Stimulated activated CD4-positive, alpha-beta T cell treated with anti-CD3 and anti-CD28 coated beads, TNF-alpha, amount 100 ng/mL, for 48 hours (primary cell): ENCODE measurements around the gene SIRPB1.
"Not testable (repeated sequence)": the region's sequence is repeated elsewhere in the genome, so short reads cannot be mapped to it uniquely, and the experiment has no call there.

ENCODE experiments used
- DNase-seq, 3 donors: peaks; one replicate each; pipeline ENCODE4 v3.0.0-alpha.2; 2020; ENCODE audit warnings: low read depth in 3 of 3

Gene SIRPB1

DNA sequence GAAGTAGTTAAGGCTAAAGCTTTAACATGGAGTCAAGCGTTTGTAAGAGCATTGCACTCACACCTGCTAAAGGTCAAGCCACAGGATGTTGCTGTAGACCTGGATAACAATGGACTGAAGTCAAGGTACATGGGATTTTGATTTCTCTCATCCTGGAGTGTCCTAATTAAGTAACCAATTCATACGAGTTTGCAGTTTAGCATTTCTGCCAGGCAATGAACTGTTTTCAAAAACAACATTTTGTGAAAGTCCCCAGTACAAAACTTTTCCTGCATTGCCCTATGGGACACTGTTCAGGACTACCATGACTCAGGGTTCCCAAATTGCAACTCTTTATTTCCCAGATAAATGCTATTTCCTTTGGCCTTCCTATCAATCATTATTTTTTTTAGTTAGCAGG lies 17.4 kb upstream of the SIRPB1 start:
- DNase-seq = no peak

DNA sequence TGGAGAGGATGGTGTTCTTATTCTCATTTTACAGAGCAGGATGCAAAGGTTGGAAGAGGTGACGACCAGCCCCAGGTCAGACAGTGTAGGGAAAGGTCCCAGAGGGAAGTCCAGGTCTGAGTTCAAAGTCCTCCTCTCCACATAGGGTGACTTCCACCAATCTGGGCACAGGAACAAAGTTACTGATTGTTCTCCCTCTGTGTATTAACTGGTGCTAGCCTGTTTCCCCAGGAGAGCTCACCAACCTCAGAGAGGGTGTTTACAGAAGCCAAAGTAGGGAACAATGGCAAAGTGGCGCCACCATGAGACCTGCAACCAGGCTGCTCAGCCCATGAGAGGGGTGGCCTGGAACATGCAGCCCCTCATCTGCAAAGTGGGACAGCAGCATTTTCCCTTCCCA lies 16.8 kb upstream of the SIRPB1 start:
- DNase-seq = no peak

DNA sequence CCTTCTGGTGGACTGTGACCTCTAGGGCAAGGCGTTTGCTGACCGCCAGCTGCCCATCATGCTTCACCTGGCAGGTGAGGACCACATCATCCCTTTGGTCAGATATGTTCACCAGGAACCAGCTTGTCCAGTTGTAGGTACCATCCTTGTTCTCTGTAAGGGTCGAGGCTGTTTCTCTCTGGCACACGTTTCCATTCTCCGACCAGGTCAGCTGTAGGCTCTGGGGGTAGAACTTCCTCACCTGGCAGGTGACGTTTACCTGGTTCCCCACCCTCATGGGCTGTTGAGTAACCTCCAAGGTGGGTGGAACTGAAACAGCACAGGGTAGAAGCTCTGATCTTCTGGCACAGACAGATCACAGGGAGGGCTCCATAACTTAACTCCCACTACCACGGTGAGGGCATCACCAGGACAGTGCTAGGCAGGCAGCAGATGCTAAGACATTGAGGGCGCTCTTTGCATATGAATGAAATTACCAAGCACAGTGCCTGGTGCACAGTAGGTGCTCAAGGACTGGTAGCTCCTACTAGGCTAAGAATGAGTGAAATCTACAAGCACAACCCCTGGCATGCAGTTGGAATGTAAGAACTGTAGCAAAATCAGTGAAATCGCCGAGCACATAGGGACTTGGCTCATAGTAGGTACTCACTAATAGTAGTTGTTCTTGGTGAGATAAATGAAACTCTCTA lies 15.6 kb upstream of the SIRPB1 start:
- DNase-seq = no peak

DNA sequence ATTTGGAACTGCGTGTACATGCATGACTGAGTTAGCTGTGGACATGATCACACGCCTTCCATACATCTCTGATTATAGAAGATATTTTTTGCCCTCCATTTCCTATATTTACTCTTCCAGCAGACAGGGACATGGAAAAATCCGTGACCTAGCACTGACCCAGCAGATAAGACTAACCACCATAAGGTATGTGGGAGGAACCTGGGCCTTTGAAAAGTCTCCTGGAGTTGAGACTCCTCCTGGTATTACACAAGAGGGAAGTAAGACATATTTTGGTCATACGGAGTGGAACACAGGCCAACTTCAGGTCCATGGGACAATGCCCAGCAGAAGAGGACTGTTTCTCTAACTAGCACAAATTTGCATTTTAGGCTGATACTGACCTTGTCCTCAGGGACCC lies 13.7 kb upstream of the SIRPB1 start:
- no peak for DNase-seq

DNA sequence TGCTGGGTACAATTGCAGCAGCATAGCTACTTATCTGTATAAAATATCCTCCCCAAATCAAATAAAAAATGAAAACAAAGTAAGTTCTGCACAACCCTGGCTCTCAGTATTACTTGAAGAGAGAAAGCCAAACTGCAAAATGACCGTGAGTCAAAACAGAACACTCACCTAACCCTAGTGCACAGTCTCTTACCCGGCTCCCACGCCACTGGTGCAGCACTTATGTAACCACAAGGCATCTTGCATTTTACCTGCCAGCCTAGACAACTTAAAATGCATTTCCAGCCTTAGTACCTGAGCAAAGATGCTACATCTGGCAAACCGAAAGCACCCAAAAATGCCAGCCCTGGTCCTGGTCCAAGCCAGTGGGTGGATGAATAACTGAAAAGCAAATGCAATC lies 12.4 kb upstream of the SIRPB1 start:
- no peak for DNase-seq

DNA sequence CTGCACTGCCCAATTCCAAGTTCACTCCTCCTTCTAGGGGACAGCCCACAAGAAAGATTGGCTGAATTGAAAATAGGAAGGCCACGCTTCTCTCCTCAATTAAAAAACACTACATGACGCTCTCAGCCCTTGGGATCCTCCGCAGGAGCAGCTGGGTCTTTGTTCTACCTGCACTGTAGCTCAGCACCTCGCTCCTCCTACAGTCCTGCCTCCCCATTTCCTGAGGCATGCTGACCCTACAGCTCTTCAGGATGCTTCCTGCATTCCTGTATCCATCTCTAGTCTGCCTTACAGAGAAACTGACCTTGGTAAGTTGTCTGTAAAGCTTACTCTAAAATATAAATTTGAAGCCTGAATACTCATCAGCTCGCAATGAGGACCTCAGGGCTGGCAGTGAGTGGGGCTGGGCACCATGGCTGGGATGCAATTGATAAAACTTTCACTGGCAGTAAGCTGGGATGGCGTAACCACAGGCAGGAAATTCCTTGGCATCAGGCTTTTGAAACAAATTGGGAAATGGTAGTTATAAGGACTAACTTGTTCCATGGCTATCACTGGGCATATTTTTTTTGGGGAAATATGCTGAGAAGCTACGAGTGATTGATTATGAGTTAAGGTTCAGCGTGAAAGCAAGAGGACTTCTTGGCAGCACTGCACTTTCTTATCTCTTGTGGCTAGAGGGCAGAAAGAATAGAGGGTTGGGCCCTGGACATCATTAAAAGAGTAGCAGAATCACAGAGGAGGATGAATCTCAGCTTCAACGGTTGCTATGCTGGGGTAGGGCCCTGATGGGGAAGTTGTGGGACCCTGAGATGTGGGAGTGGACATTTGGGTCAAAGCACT lies 11.7 kb upstream of the SIRPB1 start:
- no peak for DNase-seq

DNA sequence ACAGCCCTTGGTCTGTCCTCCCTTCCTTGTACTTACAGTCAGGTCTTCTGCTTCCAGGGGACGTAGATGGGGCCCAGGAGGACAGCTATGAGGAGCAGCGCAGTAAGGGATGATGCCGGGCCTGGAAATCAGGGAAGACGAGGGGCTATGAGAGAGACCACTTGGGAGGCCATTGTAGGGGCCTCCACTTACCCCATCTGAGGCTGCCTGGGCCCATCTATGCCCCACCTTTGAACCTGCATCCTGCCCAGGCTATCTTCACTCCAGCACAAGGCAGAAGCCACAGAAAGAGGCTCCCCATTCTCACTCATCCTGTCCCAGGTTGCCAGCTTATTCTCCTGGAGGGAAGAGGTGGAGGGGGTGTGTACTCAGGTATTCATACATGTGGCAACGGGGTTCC lies 10.4 kb upstream of the SIRPB1 start:
- DNase-seq = no peak

DNA sequence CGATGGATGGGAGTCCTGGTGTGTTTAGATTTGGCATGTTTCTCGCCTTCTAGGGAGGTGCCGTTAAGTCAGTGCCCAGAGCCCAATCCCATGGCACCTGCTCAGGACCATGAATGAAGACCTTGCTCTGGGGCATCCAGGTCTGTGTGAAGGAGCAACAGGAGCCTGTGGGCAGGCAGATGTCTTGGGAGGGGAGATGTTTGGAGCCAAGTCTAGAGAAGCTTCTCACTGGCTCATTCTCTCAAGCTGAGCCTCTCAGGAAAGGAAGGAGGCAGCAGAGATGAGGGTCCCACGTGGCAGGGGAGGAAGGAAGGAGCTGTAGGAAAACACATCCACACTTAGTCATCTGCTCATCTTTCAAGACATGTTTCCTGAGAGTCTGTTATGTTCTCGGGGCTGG lies 9.5 kb upstream of the SIRPB1 start:
- no peak for DNase-seq

DNA sequence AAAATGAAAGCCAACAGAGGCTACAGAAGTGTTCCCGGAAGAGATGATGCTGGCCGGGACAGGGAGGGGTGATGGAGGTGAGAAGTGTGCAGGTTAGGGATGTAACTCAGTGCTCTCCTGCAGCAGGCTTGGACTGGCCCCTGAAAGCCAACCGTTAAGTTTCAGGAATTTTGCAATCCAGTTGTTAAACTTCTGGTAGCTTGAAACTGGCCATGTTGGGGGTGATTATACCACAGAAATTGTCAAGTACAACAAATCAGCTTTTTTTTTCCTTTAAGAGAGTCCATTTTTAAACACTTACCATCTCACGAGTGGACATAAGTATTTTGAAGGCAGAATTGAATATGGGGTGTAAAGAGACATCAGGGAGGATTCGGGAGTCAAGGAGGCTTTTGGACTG lies 8.8 kb upstream of the SIRPB1 start:
- DNase-seq = no peak

DNA sequence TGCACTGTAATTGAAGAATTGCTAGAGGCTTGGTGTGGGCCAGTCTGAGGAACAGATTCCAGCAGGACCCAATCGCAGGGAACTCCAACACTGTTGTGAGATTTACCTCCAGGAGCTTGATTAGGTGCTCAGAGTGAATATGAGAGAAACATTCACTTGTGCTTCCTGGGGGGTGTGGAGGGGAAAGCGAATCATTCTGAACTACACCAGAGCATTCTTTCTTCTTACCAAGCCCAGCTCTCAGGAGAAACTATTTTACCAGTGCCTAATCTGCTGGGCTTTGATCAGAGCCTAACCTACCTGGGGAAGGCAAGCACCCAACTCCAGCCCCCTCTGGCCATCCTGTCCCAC lies 7.4 kb upstream of the SIRPB1 start:
- no peak for DNase-seq

DNA sequence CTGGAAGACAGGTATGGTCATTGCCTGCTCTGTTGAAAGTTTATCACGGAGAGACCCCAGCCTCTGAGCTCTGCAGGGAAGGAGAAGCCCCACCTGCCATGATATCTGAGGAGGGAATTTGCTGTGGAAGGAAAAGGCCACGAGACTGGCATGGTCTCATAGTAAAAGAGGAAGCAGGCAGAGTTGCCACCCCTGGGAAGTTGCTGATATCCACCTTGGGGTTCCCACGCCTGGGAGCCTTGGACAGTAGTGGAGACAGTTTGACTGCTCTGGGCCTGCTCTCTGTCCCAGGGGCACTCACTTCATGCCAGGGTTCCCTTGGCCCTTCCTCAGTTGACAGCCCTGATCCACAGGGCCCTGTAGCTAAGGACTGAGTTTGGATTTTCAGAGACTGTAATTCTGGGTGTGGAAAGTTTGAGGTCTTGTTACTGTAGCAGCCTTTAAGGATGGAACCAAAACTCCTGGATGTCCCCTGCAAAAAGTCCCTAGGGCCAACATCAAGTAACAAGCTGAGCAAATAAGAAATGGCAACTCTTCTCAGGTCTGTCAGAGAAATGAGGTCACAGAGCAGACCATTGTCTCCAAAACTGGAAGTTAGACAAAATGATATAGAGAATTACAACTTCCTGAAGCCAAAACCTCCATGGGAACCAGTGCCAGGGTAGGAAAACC lies 6.9 kb upstream of the SIRPB1 start:
- DNase-seq = no peak

DNA sequence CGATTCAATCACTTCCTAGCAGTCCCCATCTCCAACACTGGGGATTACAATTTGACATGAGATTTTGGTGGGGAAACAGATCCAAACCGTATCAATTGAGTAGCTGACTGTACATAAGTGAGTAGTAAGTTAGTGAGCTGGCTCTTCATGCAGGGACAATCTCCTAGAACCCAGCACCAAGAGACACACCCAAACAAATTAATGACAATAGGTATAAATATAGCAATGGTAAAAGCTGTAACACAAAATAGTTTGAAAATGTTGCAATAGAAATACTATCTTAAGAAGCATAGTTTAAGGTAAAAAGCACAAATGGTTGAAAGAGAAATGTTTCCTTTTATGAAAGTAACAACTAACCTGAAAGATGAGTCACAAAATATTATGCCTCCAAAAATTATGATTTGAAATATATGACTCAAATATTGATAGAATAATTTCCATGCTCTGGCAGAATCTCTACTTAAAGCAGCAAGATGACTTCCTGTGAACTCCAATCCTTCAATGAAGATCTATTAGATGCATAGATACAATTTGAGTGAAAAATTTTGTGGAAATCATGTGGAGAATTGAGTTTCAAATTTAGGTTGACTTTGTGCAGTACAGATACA lies 5.4 kb upstream of the SIRPB1 start:
- DNase-seq = no peak

DNA sequence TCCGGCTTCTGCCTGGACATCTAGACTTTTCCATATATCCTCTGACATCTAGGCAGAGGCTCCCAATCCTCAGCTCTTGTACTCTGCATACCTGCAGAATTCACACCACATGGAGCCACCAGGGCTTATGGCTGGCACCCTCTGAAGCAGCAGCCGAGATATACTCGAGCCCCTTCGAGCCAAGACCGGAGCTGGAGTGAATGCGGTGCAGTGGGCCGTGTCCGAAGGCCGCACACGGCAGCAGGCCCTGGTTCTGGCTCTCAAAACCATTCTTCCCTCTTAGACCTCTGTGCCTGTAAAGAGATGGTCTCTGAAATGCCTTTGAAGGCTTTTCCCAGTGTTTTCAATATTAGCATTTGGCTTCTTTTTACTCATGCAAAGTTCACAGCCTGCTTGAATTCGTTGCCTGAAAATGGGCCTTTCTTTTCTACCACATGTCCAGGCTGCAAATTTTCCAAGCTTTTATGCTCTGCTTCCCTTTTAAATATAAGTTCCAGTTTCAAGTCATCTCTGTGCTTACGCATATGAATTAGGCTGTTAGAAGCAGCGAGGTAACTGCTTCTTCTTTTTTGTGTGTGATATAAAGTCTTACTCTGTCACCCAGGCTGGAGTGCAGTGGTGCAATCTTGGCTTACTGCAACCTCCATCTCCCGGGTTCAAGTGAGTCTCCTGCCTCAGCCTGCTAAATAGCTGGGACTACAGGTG lies 3.8 kb upstream of the SIRPB1 start:
- DNase-seq = no peak

DNA sequence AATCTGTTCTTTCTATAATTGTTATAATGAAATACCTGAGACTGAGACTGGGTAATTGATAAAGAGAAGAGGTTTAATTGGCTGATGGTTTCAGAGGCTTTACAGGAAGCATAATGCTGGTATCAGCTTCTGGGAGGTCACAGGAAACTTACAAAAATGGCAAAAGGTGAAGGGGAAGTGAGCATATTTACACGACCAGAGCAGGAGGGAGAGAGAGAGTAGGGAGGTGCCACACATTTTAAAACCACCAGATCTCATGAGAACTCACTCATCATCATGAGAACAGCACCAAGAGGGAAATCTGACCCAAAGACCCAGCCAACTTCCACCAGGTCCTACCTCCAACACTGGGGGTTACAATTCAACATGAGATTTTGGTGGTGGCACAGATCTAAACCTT lies 2.6 kb upstream of the SIRPB1 start:
- DNase-seq = no peak

DNA sequence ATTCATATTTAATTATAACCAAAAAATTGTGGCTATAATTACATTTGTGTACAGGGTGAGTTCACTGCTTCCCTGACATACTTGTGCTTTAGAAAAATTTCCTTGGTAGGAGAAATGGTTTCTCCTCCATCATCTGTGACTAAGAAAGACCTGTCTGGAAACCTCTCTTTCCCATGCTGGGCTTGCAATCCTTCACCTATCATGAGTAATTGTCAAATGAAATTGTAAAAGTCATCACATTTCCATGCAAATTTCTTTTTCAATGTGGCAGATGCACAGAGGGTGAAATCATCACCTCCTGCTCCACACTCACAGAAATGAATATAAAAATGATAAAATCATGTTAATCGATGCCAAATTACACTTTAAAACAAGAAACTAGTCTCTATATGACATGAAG lies 1.5 kb upstream of the SIRPB1 start:
- no peak for DNase-seq

DNA sequence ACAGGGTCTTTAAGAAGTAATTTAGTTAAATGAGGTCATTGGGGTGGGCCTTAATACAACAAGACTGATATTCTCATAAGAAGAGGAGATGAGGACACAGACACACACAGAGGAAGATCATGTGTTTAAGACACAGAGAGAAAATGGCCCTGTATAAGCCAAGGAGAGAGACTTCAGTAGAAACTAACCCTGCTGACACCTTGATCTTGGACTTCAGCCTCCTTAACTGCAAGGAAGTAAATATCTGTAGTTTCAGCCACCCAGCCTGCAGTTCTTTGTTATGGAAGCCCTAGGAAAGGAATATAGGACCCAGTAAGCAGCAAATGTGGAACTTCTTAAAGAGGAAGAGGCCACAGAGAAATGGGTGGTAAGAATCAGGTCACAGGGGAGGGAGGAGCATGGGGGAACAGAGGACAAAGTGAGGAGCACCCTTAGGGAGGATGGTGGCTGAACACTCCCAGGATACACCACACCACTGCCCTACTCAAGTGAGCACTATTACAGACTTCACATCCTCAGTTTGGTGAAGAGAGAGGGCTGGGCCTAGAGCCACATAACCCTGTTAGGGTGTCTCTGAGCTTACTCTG lies 762 bp downstream of the SIRPB1 start:
- no peak for DNase-seq

DNA sequence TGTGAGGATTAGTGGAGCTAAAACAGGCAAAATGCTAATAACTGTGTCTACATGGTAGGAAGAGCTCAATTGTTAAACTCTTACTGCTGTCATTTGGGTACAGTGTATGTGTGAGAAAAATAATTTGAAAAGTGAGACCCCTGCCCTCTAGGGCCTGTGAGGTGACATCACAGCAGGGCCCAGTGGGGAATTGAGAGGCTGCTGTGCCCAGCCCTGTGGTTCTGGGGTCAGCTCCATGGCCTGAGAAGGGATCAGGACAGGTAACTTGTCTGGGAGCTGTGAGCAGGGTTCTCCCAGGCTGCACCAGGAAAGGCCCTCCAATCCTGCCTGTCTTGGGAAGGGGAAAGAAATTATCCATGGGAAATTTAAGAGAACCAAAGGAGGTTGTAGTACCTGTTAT lies 1.3 kb downstream of the SIRPB1 start:
- no peak for DNase-seq

DNA sequence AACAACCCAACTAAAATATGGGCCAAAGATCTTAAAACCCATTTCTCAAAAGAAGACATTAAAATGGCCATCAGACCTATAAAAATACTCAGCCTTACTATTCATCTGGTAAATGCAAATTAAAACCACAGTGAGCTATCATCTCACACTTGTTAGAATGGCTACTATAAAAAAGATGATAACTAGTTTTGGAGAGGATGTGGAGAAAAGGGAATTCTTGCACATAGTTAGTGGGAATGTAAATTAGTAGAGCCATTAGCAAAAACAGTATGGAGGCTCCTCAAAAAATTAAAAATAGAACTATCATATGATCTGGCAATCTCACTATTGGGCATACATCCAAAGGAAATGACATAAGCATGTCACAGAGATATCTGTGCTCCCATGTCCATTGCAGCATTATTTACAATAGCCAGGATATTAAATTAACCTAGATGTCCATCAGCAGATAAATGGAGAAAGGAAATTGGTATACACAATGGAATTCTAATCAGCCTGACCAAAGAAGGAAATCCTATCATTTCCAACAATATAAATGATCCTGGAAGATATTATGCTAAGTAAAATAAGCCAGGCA lies 2.9 kb downstream of the SIRPB1 start:
- DNase-seq = no peak

DNA sequence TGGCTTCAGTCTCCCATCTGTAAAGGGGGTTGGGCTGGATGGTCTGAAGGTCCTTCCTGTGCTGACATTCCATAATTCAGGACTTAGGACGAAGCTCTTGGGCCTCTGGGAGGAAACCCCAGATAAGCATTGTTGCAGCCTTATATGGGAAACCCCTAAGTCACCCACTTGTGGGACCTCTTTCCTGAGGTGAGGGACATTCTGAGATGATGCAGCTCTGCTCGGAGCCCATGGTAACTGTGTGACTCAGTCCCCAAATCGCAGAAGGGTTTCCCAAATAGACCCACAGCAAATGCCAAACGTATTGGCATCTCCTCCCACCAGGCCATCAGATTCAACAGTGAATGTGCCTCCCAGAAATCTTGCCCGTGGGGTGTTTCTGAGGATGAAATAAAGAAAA lies 9.4 kb downstream of the SIRPB1 start:
- DNase-seq = not testable (repeated sequence)

DNA sequence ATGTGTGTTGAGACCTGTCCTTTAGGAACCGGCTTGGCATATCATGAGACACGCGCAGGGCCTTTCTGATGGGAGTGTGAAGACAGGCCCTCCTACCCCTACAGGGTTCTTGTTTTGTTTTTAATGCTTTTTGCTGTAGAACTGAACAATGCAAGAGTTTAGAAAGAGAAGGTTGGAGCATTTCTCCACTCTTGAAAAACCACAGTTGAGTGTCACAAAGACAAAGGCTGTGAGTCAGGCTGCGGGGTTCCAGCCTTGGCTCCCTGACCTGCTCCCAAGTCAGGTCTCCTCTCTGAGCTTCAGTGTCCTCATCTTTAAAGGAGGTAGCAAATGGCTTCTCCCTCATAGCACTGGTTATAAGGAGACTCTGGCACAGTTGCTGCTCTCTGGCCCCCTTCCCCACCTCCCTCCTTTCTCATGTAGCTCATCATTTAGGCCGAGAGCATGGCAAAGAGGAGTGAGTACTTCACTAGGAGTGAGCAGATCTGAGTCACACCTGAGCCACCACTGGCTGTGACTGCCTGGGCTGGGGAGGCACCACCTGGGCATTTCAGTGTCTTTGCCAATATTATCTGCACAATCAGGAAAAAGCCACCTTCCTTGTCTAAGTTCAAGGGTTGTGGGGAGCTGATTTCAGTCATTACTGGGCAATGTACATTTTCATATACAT lies 11.0 kb downstream of the SIRPB1 start:
- not testable (repeated sequence) for DNase-seq

DNA sequence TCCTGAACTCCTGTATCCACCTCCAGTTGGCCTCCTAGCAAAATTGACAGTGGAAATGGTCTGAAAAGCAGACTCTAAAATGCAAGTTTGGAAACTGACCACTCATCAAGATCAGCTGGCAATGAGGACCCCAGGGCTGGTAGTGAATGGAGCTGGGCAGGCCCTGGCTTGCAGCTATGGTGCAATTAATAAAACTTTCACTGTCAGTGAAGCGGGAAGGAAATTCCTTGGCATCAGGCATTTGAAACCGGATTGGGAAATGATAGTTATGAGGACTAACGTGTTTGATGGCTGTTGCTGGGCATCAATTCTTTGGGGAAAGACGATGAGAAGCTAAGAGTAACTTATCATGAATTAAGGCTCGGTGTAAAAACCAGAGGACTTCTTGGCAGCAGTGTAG lies 19.1 kb downstream of the SIRPB1 start:
- DNase-seq = no peak
